MCF 10A (cell line): ENCODE results near the gene LIPK. TPM values are rescaled to one million over a fixed set of nuclear protein-coding genes. Genes with fewer than 3 reads are reported as not detected.

Experiments used
- Bru-seq: library from RNA; stranded (reverse); fragments of 400-500 nt; gene quantifications from one replicate; lab custom pipeline; 2021; lab: Mats Ljungman, UMichigan
- BruChase-seq, 2 experiments: library from RNA; stranded (reverse); fragments of 400-500 nt; gene quantifications; one replicate each; lab custom pipeline; 2021; lab: Mats Ljungman, UMichigan
- BruUV-seq: library from RNA; stranded (reverse); fragments of 400-500 nt; replicated peaks from 2 replicates; lab custom pipeline; 2021; lab: Mats Ljungman, UMichigan
- CTCF ChIA-PET: fragments of 300-600 bp; sonication (Branson Sonifier 250); formaldehyde crosslinking; extraction: SDS; loops from one replicate; lab custom pipeline; 2021; ENCODE audit warnings: antibody characterized with exemption, inconsistent platforms; lab: Yijun Ruan, JAX
- POLR2A ChIA-PET: fragments of 300-600, 350-650 bp; sonication (Branson Sonifier 250); formaldehyde crosslinking; extraction: SDS; loops from one replicate; lab custom pipeline; 2020; ENCODE audit warnings: antibody characterized with exemption, inconsistent platforms; lab: Yijun Ruan, JAX
- DNase-seq: peaks from one replicate; pipeline ENCODE4 v3.0.0-alpha.2; 2018; ENCODE audit not compliant: unreplicated experiment
- H3K27ac Mint-ChIP-seq: one replicate; pipeline ENCODE4 v1.8.0; 2022; ENCODE audit warnings: mild to moderate bottlenecking, low read depth, mixed read lengths; ENCODE audit not compliant: unreplicated experiment
- H3K27me3 Mint-ChIP-seq: one replicate; pipeline ENCODE4 v1.8.0; 2022; ENCODE audit warnings: mixed read lengths; ENCODE audit not compliant: insufficient read depth, unreplicated experiment
- H3K36me3 Mint-ChIP-seq: one replicate; pipeline ENCODE4 v1.8.0; 2022; ENCODE audit warnings: mild to moderate bottlenecking, moderate library complexity, mixed read lengths; ENCODE audit not compliant: insufficient read depth, unreplicated experiment
- H3K4me1 Mint-ChIP-seq: one replicate; pipeline ENCODE4 v1.8.0; 2022; ENCODE audit warnings: mixed read lengths; ENCODE audit not compliant: insufficient read depth, unreplicated experiment
- H3K4me3 Mint-ChIP-seq: one replicate; pipeline ENCODE4 v1.8.0; 2022; ENCODE audit warnings: mild to moderate bottlenecking, moderate library complexity, mixed read lengths; ENCODE audit not compliant: unreplicated experiment
- H3K9me3 Mint-ChIP-seq: one replicate; pipeline ENCODE4 v1.8.0; 2022; ENCODE audit warnings: mixed read lengths; ENCODE audit not compliant: unreplicated experiment
- CTCF ChIP-seq: fragments of 200-600 bp; IDR thresholded peaks from one replicate; pipeline ENCODE4 v1.8.0; 2022; ENCODE audit warnings: antibody characterized with exemption, mild to moderate bottlenecking; ENCODE audit not compliant: unreplicated experiment
- intact Hi-C: fragments of 100-400 bp; cut with micrococcal nuclease; formaldehyde crosslinking; loops from 2 replicates; pipeline ENCODE4 v1.14.1; 2022
- long read RNA-seq: library from polyadenylated mRNA; stranded (forward); transcript quantifications from one replicate; pipeline ENCODE4 v2.0.0, GENCODE V29; 2022
- total RNA-seq: library from RNA; stranded (reverse); gene quantifications from 2 replicates; pipeline ENCODE4 v1.2.3, GENCODE V29; 2022

Gene LIPK
- not detected in 2 replicates for total RNA-seq
- not detected for Bru-seq, nascent RNA
- BruChase-seq, experiment 1, labeled RNA remaining after a 6-hour chase, result percentile 4 among the genes with signal in this experiment
- percentile 4 among the genes with signal in this experiment for BruChase-seq, experiment 2, labeled RNA remaining after a 2-hour chase
- long read RNA-seq, result 0 reads

- H3K4me1 Mint-ChIP-seq, result peaks cover 25% of the 10 kb centered on the region
- no TSS peak for BruUV-seq
- no peak for TF ChIP-seq CTCF
- intact Hi-C loops, result no loop called here
- ChIA-PET CTCF (interaction anchor here (0.7 to 1.7 kb wide), 2 partner anchors 12 to 104 kb away, joined by 5 to 6 read pairs; no protein-coding TSS in a partner anchor), POLR2A (interaction anchor here (0.8 kb wide), 2 partner anchors 15 to 20 kb away, joined by 3 read pairs; no protein-coding TSS in a partner anchor)
- H3K27ac Mint-ChIP-seq, result no peak within 1 kb of the TSS
- DNase-seq, result peak; percentile 47
- no peak within 1 kb of the TSS for H3K4me3 Mint-ChIP-seq
- H3K36me3 Mint-ChIP-seq, result no peaks in the 10 kb centered on the region
- H3K9me3 Mint-ChIP-seq, result no peaks in the 10 kb centered on the region
- H3K27me3 Mint-ChIP-seq, result no peaks in the 10 kb centered on the region
Observed at GRCh38 chr10:88705958-88706357, at the start of gene LIPK. Gene LIPK (plus strand): TSS chr10:88706249. CDS start chr10:88724544, 18,295 bp downstream.

DNA sequence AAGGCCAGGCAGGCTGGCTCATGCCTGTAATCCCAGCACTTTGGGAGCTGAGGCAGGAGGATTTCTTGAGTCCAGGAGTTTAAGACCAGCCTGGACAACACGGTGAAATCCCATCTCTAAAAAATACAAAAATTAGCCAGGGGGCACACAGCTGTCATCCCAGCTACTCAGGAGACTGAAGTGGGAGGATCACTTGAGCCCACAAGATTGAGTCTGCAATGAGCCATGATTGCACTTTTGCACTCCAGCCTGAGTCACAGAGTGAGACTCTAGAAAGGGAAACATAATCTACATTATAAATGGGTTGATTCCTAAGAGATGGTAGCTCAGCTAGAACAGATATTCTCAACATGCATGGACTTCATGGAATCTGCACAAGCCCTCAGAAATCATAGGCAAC, 48.1 kb upstream of the LIPK start:
- ChIA-PET POLR2A (interaction anchor here (0.6 kb wide), 1 partner anchor 179 kb away, joined by 3 read pairs; no protein-coding TSS in a partner anchor), CTCF (interaction anchor here (0.7 kb wide), 1 partner anchor 8 kb away, joined by 3 read pairs; no protein-coding TSS in a partner anchor)
- intact Hi-C loops, result no loop called here
- H3K9me3 Mint-ChIP-seq, result no peaks in the 10 kb centered on the region
- no TSS peak for BruUV-seq
- DNase-seq, result no peak
- no peak overlapping the region for H3K27ac Mint-ChIP-seq
- peaks cover 6% of the 10 kb centered on the region for H3K4me1 Mint-ChIP-seq
- TF ChIP-seq CTCF, result no peak
- H3K36me3 Mint-ChIP-seq, result no peaks in the 10 kb centered on the region
- no peak overlapping the region for H3K4me3 Mint-ChIP-seq
- H3K27me3 Mint-ChIP-seq, result no peaks in the 10 kb centered on the region

GRCh38 chr10:88659725-88660597, 46.1 kb upstream of the LIPK start:
- DNase-seq, result no peak
- Mint-ChIP-seq H3K4me1 (peaks cover 6% of the 10 kb centered on the region), H3K36me3 (no peaks in the 10 kb centered on the region), H3K4me3 (no peak overlapping the region), H3K27ac (no peak overlapping the region), H3K27me3 (no peaks in the 10 kb centered on the region), H3K9me3 (no peaks in the 10 kb centered on the region)
- CTCF ChIA-PET, result no interaction called here
- intact Hi-C loops, result no loop called here
- POLR2A ChIA-PET, result interaction anchor here (0.6 to 1.8 kb wide), 4 partner anchors 9 to 180 kb away, joined by 3 to 6 read pairs (median 3); no protein-coding TSS in a partner anchor
- no peak for TF ChIP-seq CTCF
- BruUV-seq, result no TSS peak

DNA sequence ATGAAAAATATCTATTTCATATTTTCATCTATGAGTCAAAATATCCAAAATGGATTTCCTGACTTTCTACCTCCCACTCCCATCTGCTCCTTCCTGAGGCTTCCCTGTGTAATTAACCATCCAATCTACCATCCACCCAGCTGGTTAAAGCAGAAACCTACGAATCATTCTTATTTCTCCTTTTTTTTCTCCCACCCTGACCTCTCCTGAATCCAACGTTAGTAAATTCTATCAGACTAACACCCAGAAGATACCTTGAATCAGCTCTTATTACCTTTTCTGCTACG, 45.5 kb upstream of the LIPK start:
- peaks cover 6% of the 10 kb centered on the region for H3K4me1 Mint-ChIP-seq
- H3K9me3 Mint-ChIP-seq, result no peaks in the 10 kb centered on the region
- ChIA-PET POLR2A (interaction anchor here (0.6 to 1.8 kb wide), 4 partner anchors 9 to 180 kb away, joined by 3 to 6 read pairs (median 3); no protein-coding TSS in a partner anchor), CTCF (interaction anchor here (0.7 kb wide), 1 partner anchor 20 kb away, joined by 3 read pairs; no protein-coding TSS in a partner anchor)
- no peaks in the 10 kb centered on the region for H3K27me3 Mint-ChIP-seq
- no peak for TF ChIP-seq CTCF
- no peak for DNase-seq
- no peak overlapping the region for H3K4me3 Mint-ChIP-seq
- H3K27ac Mint-ChIP-seq, result no peak overlapping the region
- H3K36me3 Mint-ChIP-seq, result no peaks in the 10 kb centered on the region
- no TSS peak for BruUV-seq
- intact Hi-C loops, result no loop called here
